Activated naive CD8-positive, alpha-beta T cell (primary cell): ENCODE data around the gene S100A12.
"Not testable (repeated sequence)": the region's sequence is repeated elsewhere in the genome, so short reads cannot be mapped to it uniquely, and the experiment has no call there.

ENCODE experiments used
- H3K27ac Mint-ChIP-seq: one replicate; pipeline ENCODE4 v1.8.0; 2021; ENCODE audit warnings: mixed read lengths
- H3K27me3 Mint-ChIP-seq: one replicate; pipeline ENCODE4 v1.8.0; 2021; ENCODE audit warnings: mixed read lengths
- H3K36me3 Mint-ChIP-seq: one replicate; pipeline ENCODE4 v1.8.0; 2021; ENCODE audit warnings: mixed read lengths
- H3K4me1 Mint-ChIP-seq: one replicate; pipeline ENCODE4 v1.8.0; 2021; ENCODE audit warnings: low read depth, mixed read lengths
- H3K4me3 Mint-ChIP-seq: one replicate; pipeline ENCODE4 v1.8.0; 2021; ENCODE audit warnings: mild to moderate bottlenecking, mixed read lengths
- H3K9me3 Mint-ChIP-seq: one replicate; pipeline ENCODE4 v1.8.0; 2021; ENCODE audit warnings: low read depth, mixed read lengths

S100A12 gene

GRCh38 chr1:153355445-153356071, 19.9 kb downstream of the S100A12 start:
- no peaks in the 10 kb centered on the region for H3K9me3 Mint-ChIP-seq
- H3K27ac Mint-ChIP-seq = no peak overlapping the region
- H3K4me3 Mint-ChIP-seq = no peak overlapping the region
- H3K36me3 Mint-ChIP-seq = no peaks in the 10 kb centered on the region
- no peaks in the 10 kb centered on the region for H3K27me3 Mint-ChIP-seq
- peaks cover 23% of the 10 kb centered on the region for H3K4me1 Mint-ChIP-seq

- H3K27me3 Mint-ChIP-seq = no peaks in the 10 kb centered on the region
- peaks cover 23% of the 10 kb centered on the region for H3K4me1 Mint-ChIP-seq
- H3K36me3 Mint-ChIP-seq = no peaks in the 10 kb centered on the region
Observed at GRCh38 chr1:153354515-153355193, 20.8 kb downstream of the S100A12 start.

GRCh38 chr1:153353226-153353947, 22.0 kb downstream of the S100A12 start:
- Mint-ChIP-seq H3K36me3 (no peaks in the 10 kb centered on the region), H3K4me3 (no peak overlapping the region), H3K27ac (no peak overlapping the region), H3K9me3 (no peaks in the 10 kb centered on the region), H3K4me1 (peaks cover 21% of the 10 kb centered on the region), H3K27me3 (no peaks in the 10 kb centered on the region)

More at GRCh38 chr1:153354515-153355193, 20.8 kb downstream of the S100A12 start:
- no peak overlapping the region for H3K27ac Mint-ChIP-seq
- no peak overlapping the region for H3K4me3 Mint-ChIP-seq
- no peaks in the 10 kb centered on the region for H3K9me3 Mint-ChIP-seq

GRCh38 chr1:153352523-153352922, 22.9 kb downstream of the S100A12 start:
- Mint-ChIP-seq H3K27ac (no peak overlapping the region), H3K36me3 (no peaks in the 10 kb centered on the region), H3K4me3 (no peak overlapping the region), H3K4me1 (peaks cover 14% of the 10 kb centered on the region), H3K9me3 (no peaks in the 10 kb centered on the region), H3K27me3 (peaks cover 3% of the 10 kb centered on the region)

GRCh38 chr1:153350321-153350957, 25.0 kb downstream of the S100A12 start:
- Mint-ChIP-seq H3K27me3 (peaks cover 4% of the 10 kb centered on the region), H3K36me3 (no peaks in the 10 kb centered on the region), H3K4me1 (peaks cover 16% of the 10 kb centered on the region), H3K9me3 (no peaks in the 10 kb centered on the region), H3K27ac (no peak overlapping the region), H3K4me3 (no peak overlapping the region)

GRCh38 chr1:153349363-153350320, 25.8 kb downstream of the S100A12 start:
- peaks cover 24% of the 10 kb centered on the region for H3K4me1 Mint-ChIP-seq
- H3K9me3 Mint-ChIP-seq = no peaks in the 10 kb centered on the region
- H3K27ac Mint-ChIP-seq = no peak overlapping the region
- H3K27me3 Mint-ChIP-seq = peaks cover 4% of the 10 kb centered on the region
- H3K36me3 Mint-ChIP-seq = no peaks in the 10 kb centered on the region
- H3K4me3 Mint-ChIP-seq = no peak overlapping the region

- H3K27me3 Mint-ChIP-seq = peaks cover 4% of the 10 kb centered on the region
- peaks cover 32% of the 10 kb centered on the region for H3K4me1 Mint-ChIP-seq
- H3K4me3 Mint-ChIP-seq = no peak within 1 kb of the TSS
- no peaks in the 10 kb centered on the region for H3K9me3 Mint-ChIP-seq
- H3K27ac Mint-ChIP-seq = no peak within 1 kb of the TSS
- no peaks in the 10 kb centered on the region for H3K36me3 Mint-ChIP-seq
Observed at GRCh38 chr1:153348511-153349362, 26.7 kb downstream of the S100A12 start, which contains the start of gene PGLYRP4. TSS of gene PGLYRP4 (minus strand) at chr1:153348841. CDS start at chr1:153347932, 909 bp downstream.

- peaks cover 40% of the 10 kb centered on the region for H3K4me1 Mint-ChIP-seq
- peaks cover 7% of the 10 kb centered on the region for H3K27me3 Mint-ChIP-seq
- H3K36me3 Mint-ChIP-seq = no peaks in the 10 kb centered on the region
- no peak overlapping the region for H3K27ac Mint-ChIP-seq
- no peak overlapping the region for H3K4me3 Mint-ChIP-seq
- H3K9me3 Mint-ChIP-seq = no peaks in the 10 kb centered on the region
Observed at GRCh38 chr1:153347856-153348255, 27.6 kb downstream of the S100A12 start.

- H3K4me1 Mint-ChIP-seq = peaks cover 43% of the 10 kb centered on the region
- not testable (repeated sequence) for H3K36me3 Mint-ChIP-seq, H3K9me3 Mint-ChIP-seq, H3K27me3 Mint-ChIP-seq, H3K4me3 Mint-ChIP-seq, H3K27ac Mint-ChIP-seq
Observed at GRCh38 chr1:153347049-153347448, 28.4 kb downstream of the S100A12 start.

GRCh38 chr1:153346077-153346723, 29.2 kb downstream of the S100A12 start:
- Mint-ChIP-seq H3K9me3 (no peaks in the 10 kb centered on the region), H3K4me1 (peaks cover 43% of the 10 kb centered on the region), H3K27ac (no peak overlapping the region), H3K4me3 (peak overlapping the region; percentile 30), H3K36me3 (no peaks in the 10 kb centered on the region), H3K27me3 (peaks cover 7% of the 10 kb centered on the region)

GRCh38 chr1:153345187-153346076, 30.0 kb downstream of the S100A12 start:
- H3K27ac Mint-ChIP-seq = no peak overlapping the region
- no peaks in the 10 kb centered on the region for H3K9me3 Mint-ChIP-seq
- peaks cover 50% of the 10 kb centered on the region for H3K4me1 Mint-ChIP-seq
- H3K4me3 Mint-ChIP-seq = peak overlapping the region; percentile 30
- H3K27me3 Mint-ChIP-seq = peaks cover 7% of the 10 kb centered on the region
- no peaks in the 10 kb centered on the region for H3K36me3 Mint-ChIP-seq

- H3K9me3 Mint-ChIP-seq = no peaks in the 10 kb centered on the region
- peaks cover 57% of the 10 kb centered on the region for H3K4me1 Mint-ChIP-seq
- H3K4me3 Mint-ChIP-seq = no peak overlapping the region
Observed at GRCh38 chr1:153344718-153345025, 30.7 kb downstream of the S100A12 start.

More at GRCh38 chr1:153344718-153345025, 30.7 kb downstream of the S100A12 start:
- H3K36me3 Mint-ChIP-seq = no peaks in the 10 kb centered on the region
- H3K27me3 Mint-ChIP-seq = peaks cover 7% of the 10 kb centered on the region
- no peak overlapping the region for H3K27ac Mint-ChIP-seq
